H9 (cell line): Measurements from ENCODE around the gene AJUBA. TPM values are rescaled to one million over a fixed set of nuclear protein-coding genes. Genes with fewer than 3 reads are reported as not detected.

Experiments used
- DNase-seq: peaks from one replicate; pipeline ENCODE4 v3.0.0-alpha.2; 2017
- H2AFZ ChIP-seq: one replicate; pipeline ENCODE4 v1.6.1; 2013; ENCODE audit warnings: mild to moderate bottlenecking, low read length, control low read depth, moderate library complexity
- H2AK5ac ChIP-seq: 2 replicates; pipeline ENCODE4 v1.6.1; 2013; ENCODE audit warnings: low read length, control low read depth, mixed read lengths; ENCODE audit not compliant: insufficient read length
- H2BK120ac ChIP-seq: one replicate; pipeline ENCODE4 v1.6.1; 2013; ENCODE audit warnings: low read depth, mild to moderate bottlenecking, low read length, control low read depth, inconsistent platforms; ENCODE audit not compliant: poor library complexity, severe bottlenecking
- H2BK12ac ChIP-seq: 2 replicates; pipeline ENCODE4 v1.6.1; 2013; ENCODE audit warnings: low read length, control low read depth, mixed read lengths, low read depth; ENCODE audit not compliant: insufficient read length
- H2BK15ac ChIP-seq: 2 replicates; pipeline ENCODE4 v1.6.1; 2013; ENCODE audit warnings: low read depth, low read length, control low read depth
- H2BK20ac ChIP-seq: one replicate; pipeline ENCODE4 v1.6.1; 2013; ENCODE audit warnings: low read depth, mild to moderate bottlenecking, low read length, control low read depth, inconsistent platforms; ENCODE audit not compliant: poor library complexity, severe bottlenecking
- H2BK5ac ChIP-seq: 2 replicates; pipeline ENCODE4 v1.6.1; 2013; ENCODE audit warnings: low read length, control low read depth, mixed read lengths; ENCODE audit not compliant: insufficient read length
- H3K14ac ChIP-seq: 2 replicates; pipeline ENCODE4 v1.6.1; 2013; ENCODE audit warnings: low read length, control low read depth; ENCODE audit not compliant: insufficient read depth
- H3K18ac ChIP-seq: 2 replicates; pipeline ENCODE4 v1.6.1; 2013; ENCODE audit warnings: low read depth, mild to moderate bottlenecking, mixed read lengths, low read length, control low read depth; ENCODE audit not compliant: insufficient read length
- H3K23ac ChIP-seq: 2 replicates; pipeline ENCODE4 v1.6.1; 2013; ENCODE audit warnings: low read length, control low read depth, mixed read lengths, low read depth; ENCODE audit not compliant: insufficient read length
- H3K23me2 ChIP-seq: 2 replicates; pipeline ENCODE4 v1.6.1; 2013; ENCODE audit warnings: low read depth, mild to moderate bottlenecking, mixed read lengths, low read length, control low read depth; ENCODE audit not compliant: insufficient read length, poor library complexity, severe bottlenecking
- H3K27ac ChIP-seq: 2 replicates; pipeline ENCODE4 v1.5.1; 2013; ENCODE audit warnings: low read length, control low read depth, mixed read lengths, low read depth; ENCODE audit not compliant: insufficient read length
- H3K27me3 ChIP-seq: 2 replicates; pipeline ENCODE4 v1.6.1; 2013; ENCODE audit warnings: low read length, control low read depth, inconsistent platforms; ENCODE audit not compliant: insufficient read depth
- H3K4ac ChIP-seq: 2 replicates; pipeline ENCODE4 v1.6.1; 2013; ENCODE audit warnings: low read depth, mild to moderate bottlenecking, control low read depth, inconsistent platforms, low read length, moderate library complexity
- H3K4me1 ChIP-seq: 2 replicates; pipeline ENCODE4 v1.6.1; 2013; ENCODE audit warnings: low read length, control low read depth, inconsistent platforms; ENCODE audit not compliant: insufficient read depth
- H3K4me2 ChIP-seq: 2 replicates; pipeline ENCODE4 v1.6.1; 2013; ENCODE audit warnings: low read length, control low read depth, mixed read lengths; ENCODE audit not compliant: insufficient read length, insufficient read depth
- H3K56ac ChIP-seq: 2 replicates; pipeline ENCODE4 v1.6.1; 2013; ENCODE audit warnings: low read depth, mild to moderate bottlenecking, mixed read lengths, low read length, control low read depth; ENCODE audit not compliant: insufficient read length
- H3K79me1 ChIP-seq: 2 replicates; pipeline ENCODE4 v1.6.1; 2013; ENCODE audit warnings: low read depth, mild to moderate bottlenecking, moderate library complexity, low read length, control low read depth, inconsistent platforms; ENCODE audit not compliant: insufficient read depth, poor library complexity, severe bottlenecking
- H3K79me2 ChIP-seq: 2 replicates; pipeline ENCODE4 v1.6.1; 2013; ENCODE audit warnings: low read length, control low read depth, inconsistent platforms; ENCODE audit not compliant: insufficient read depth
- H3K9ac ChIP-seq: 2 replicates; pipeline ENCODE4 v1.6.1; 2013; ENCODE audit warnings: low read length, control low read depth, mixed read lengths; ENCODE audit not compliant: insufficient read length; ENCODE audit errors: extremely low read depth
- H3K9me3 ChIP-seq: one replicate; pipeline ENCODE4 v1.6.1; 2013; ENCODE audit warnings: low read depth, low read length, inconsistent platforms; ENCODE audit not compliant: control insufficient read depth
- H3T11ph ChIP-seq: one replicate; pipeline ENCODE4 v1.6.1; 2013; ENCODE audit warnings: mild to moderate bottlenecking, low read length, control low read depth, inconsistent platforms
- H4K20me1 ChIP-seq: one replicate; pipeline ENCODE4 v1.6.1; 2013; ENCODE audit not compliant: control insufficient read depth, insufficient read length, insufficient read depth
- H4K5ac ChIP-seq: 2 replicates; pipeline ENCODE4 v1.6.1; 2013; ENCODE audit warnings: low read depth, mild to moderate bottlenecking, mixed read lengths, low read length, control low read depth; ENCODE audit not compliant: insufficient read length
- H4K8ac ChIP-seq: replicated peaks from 2 replicates; pipeline ENCODE4 v1.6.1; 2013; ENCODE audit warnings: low read length, control low read depth, mixed read lengths, low read depth; ENCODE audit not compliant: insufficient read length
- H4K91ac ChIP-seq: 2 replicates; pipeline ENCODE4 v1.6.1; 2013; ENCODE audit warnings: low read depth, mild to moderate bottlenecking, moderate library complexity, mixed read lengths, low read length, control low read depth; ENCODE audit not compliant: insufficient read length
- H3K27ac Mint-ChIP-seq, 3 experiments: 2 replicates in 2 of 3; 3 replicates in 1 of 3; pipeline ENCODE4 v1.8.0; 2020 to 2021; ENCODE audit warnings: mixed read lengths in 3 of 3, mild to moderate bottlenecking in 1 of 3, moderate library complexity in 1 of 3
- H3K27me3 Mint-ChIP-seq: 2 replicates; pipeline ENCODE4 v1.8.0; 2021; ENCODE audit warnings: low read depth, mild to moderate bottlenecking, moderate library complexity, mixed read lengths
- H3K36me3 Mint-ChIP-seq, 3 experiments: 2 replicates in 2 of 3; 3 replicates in 1 of 3; pipeline ENCODE4 v1.8.0; 2020 to 2021; ENCODE audit warnings: low read depth in 3 of 3, mixed read lengths in 3 of 3; ENCODE audit not compliant: insufficient read depth in 1 of 3
- H3K4me1 Mint-ChIP-seq, 2 experiments: 2 replicates each; pipeline ENCODE4 v1.8.0; 2020; ENCODE audit warnings: mixed read lengths in 2 of 2
- H3K4me3 Mint-ChIP-seq, 2 experiments: 2 replicates in 1 of 2; 3 replicates in 1 of 2; pipeline ENCODE4 v1.8.0; 2020 to 2021; ENCODE audit warnings: mild to moderate bottlenecking in 2 of 2, mixed read lengths in 2 of 2, moderate library complexity in 1 of 2
- H3K9me3 Mint-ChIP-seq, 2 experiments: 2 replicates in 1 of 2; 3 replicates in 1 of 2; pipeline ENCODE4 v1.8.0; 2020; ENCODE audit warnings: mild to moderate bottlenecking in 2 of 2, mixed read lengths in 2 of 2, moderate library complexity in 1 of 2
- WGBS: extraction: QIAGEN DNeasy Blood & Tissue Kit; methylation state at CpG from one replicate; pipeline ENCODE4 v1.1.7; 2013; ENCODE audit warnings: missing lambda C conversion rate, low lambda C conversion rate, mixed read lengths; ENCODE audit not compliant: insufficient read length; ENCODE audit errors: extremely low coverage; 5-methylcytosine and 5-hydroxymethylcytosine counted together
- total RNA-seq: library from RNA; stranded (reverse); gene quantifications from 2 replicates; pipeline ENCODE4 v1.2.1, GENCODE V29; 2021
- TF ChIP-seq, protein P1 (sequence below): fragments of 200-600 bp; sonication (generic); conservative IDR thresholded peaks from 3 replicates; pipeline ENCODE4 v1.8.0; 2021; ENCODE audit warnings: antibody characterized with exemption, mild to moderate bottlenecking

AJUBA gene
- total RNA-seq, 1 experiment from 2014 or later, result 44.9 TPM

- peak overlapping the region; percentile 91 for H4K91ac ChIP-seq
- no peaks in the 10 kb centered on the region for H3K27me3 ChIP-seq
- peaks cover 17 to 37% of the 10 kb centered on the region in 2 experiments for H3K4me1 Mint-ChIP-seq
- peak overlapping the region; percentile 49 for H3K4me2 ChIP-seq
- peak overlapping the region; percentile 100 for H3K18ac ChIP-seq
- H3K27ac ChIP-seq, result peak overlapping the region; percentile 82
- TF ChIP-seq, protein P1, sequence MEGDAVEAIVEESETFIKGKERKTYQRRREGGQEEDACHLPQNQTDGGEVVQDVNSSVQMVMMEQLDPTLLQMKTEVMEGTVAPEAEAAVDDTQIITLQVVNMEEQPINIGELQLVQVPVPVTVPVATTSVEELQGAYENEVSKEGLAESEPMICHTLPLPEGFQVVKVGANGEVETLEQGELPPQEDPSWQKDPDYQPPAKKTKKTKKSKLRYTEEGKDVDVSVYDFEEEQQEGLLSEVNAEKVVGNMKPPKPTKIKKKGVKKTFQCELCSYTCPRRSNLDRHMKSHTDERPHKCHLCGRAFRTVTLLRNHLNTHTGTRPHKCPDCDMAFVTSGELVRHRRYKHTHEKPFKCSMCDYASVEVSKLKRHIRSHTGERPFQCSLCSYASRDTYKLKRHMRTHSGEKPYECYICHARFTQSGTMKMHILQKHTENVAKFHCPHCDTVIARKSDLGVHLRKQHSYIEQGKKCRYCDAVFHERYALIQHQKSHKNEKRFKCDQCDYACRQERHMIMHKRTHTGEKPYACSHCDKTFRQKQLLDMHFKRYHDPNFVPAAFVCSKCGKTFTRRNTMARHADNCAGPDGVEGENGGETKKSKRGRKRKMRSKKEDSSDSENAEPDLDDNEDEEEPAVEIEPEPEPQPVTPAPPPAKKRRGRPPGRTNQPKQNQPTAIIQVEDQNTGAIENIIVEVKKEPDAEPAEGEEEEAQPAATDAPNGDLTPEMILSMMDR, result peak; percentile 51; the same call in 2 of the 3 replicates
- no peak overlapping the region for H4K8ac ChIP-seq
- H2AK5ac ChIP-seq, result peak overlapping the region; percentile 87
- H2BK20ac ChIP-seq, result no peak overlapping the region
- H3K27ac Mint-ChIP-seq, result peak overlapping the region; percentile 98 to 100 (median 99)
- no peak overlapping the region; the same call in 1 of the 2 replicates for H3K4ac ChIP-seq
- WGBS, result no CpG with 5 or more reads among the region's 62 CpGs
- H3K14ac ChIP-seq, result peak overlapping the region; percentile 97
- peaks cover 0 to 6% of the 10 kb centered on the region in 2 experiments; a peak in 3 of 5 replicates for H3K9me3 Mint-ChIP-seq
- H2BK12ac ChIP-seq, result peak overlapping the region; percentile 100
- peak overlapping the region; percentile 98 for H3T11ph ChIP-seq
- H3K9me3 ChIP-seq, result no peaks in the 10 kb centered on the region
- peak overlapping the region; percentile 73 for H3K23ac ChIP-seq
- peak overlapping the region; percentile 91 for H3K9ac ChIP-seq
- peak overlapping the region; percentile 77 for H3K56ac ChIP-seq
- H2BK15ac ChIP-seq, result no peak overlapping the region
- peak; percentile 96 for DNase-seq
- no peak overlapping the region for H2AFZ ChIP-seq
- H3K4me1 ChIP-seq, result peaks cover 5% of the 10 kb centered on the region; the same call in 1 of the 2 replicates
- no peaks in the 10 kb centered on the region for H4K20me1 ChIP-seq
- no peaks in the 10 kb centered on the region for H3K79me1 ChIP-seq
- H3K4me3 Mint-ChIP-seq, result peak overlapping the region; percentile 88 to 90
- H2BK120ac ChIP-seq, result peak overlapping the region; percentile 63
- no peaks in the 10 kb centered on the region for H3K23me2 ChIP-seq
- H3K36me3 Mint-ChIP-seq, result peaks cover 0 to 9% (median 4%) of the 10 kb centered on the region in 3 experiments; a peak in 3 of 7 replicates
- H3K79me2 ChIP-seq, result no peaks in the 10 kb centered on the region
- H4K5ac ChIP-seq, result peak overlapping the region; percentile 97
- no peaks in the 10 kb centered on the region for H3K27me3 Mint-ChIP-seq
- H2BK5ac ChIP-seq, result peak overlapping the region; percentile 98
Measured at GRCh38 chr14:23006544-23007419, 24.4 kb upstream of the AJUBA start.
